Limb (tissue), 2 donors: ENCODE measurements around the gene SLC6A2.
"Not testable (repeated sequence)": the region's sequence is repeated elsewhere in the genome, so short reads cannot be mapped to it uniquely, and the experiment has no call there.

ENCODE experiments used
- DNase-seq, 2 donors: peaks; one replicate each; pipeline ENCODE4 v3.0.0-alpha.2; 2016; ENCODE audit errors: extremely low spot score in 2 of 2

Gene SLC6A2

GRCh38 chr16:55710466-55710865 lies 54.7 kb downstream of the SLC6A2 start:
- DNase-seq = no peak

DNA sequence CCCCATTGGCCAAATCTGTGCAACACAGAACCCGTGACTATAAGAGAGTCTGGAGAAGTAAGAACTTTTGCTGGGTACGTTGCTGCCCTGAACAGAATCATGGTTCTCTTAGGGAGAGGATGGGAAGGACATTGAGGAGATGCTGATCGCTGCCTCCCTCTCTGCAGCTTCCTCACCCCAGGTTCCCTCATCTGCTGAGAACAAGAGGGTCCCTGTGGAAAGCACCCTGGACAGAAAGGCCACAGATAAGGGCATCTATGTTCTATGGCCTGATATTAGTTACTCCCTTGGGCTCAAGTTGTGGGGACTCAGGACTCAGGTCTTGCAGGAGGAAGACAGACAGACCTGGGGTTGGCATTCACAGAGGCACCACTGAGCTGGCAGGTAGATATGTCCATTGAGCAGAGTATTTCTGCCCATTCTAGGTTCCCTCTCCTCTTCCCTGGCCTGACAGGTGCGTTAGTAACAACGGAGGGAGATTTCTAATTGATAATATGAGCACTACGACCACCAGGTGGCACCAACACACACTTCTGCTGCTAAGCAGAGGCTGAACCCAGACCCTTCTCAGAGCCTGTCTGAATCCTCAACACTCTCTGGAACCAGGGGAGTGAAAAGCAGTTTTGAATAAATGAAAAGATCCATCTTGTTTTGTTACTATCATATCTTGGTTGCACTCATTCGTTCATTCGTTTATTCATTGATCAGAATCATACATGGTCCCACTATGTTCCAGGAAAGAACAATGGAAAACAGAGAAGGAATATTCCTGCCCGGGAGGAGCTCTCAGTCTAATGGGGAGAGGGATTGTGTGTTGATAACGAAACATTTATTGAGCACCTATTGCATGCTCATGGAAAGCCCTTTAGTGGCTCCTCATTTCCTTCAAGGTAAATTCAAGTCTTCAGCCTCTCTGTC lies 56.4 kb downstream of the SLC6A2 start:
- DNase-seq = peak; percentile 77 to 80

- no peak for DNase-seq
Observed at GRCh38 chr16:55713103-55713502, 57.3 kb downstream of the SLC6A2 start.

DNA sequence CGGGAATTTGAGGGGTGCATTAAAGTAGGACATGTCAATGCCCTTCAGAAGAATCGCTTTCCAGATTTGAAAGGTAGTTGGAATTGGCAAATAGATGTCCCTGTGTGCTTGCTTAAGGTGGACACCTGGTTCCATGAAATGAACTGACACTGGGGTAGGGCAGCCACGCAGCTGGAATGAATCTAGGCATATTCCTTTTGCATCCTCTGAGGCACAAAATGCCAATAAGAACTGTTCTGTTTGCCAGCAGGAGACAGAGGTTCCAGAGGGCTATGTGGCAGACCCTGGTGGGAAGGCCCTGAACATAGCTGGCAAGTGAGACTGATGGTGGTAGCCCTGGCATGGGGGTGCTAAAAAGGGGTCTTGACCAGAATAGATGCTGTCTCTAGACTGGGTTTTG lies 61.5 kb downstream of the SLC6A2 start:
- DNase-seq = no peak

- no peak for DNase-seq
Observed at GRCh38 chr16:55725055-55725777, 69.4 kb downstream of the SLC6A2 start.

DNA sequence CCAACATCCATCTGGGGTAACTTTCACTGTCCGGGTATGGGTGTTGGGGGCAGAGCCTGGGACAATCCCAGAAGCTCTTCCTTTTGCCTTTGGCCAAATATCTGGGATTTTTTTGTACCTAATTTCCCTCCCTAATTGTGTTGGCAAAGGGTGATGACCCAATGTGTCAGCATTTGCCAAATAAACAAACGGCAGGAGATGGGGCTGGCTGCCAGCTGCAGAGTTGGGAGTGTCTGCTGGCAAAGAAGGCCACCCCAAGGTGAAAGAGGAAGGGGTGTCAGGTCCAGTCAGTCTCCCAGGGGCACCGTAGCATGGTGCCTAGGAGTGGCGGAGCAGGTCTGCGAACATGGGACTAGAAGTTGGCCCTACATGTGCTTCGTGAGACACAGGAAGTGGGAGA lies 73.0 kb downstream of the SLC6A2 start:
- no peak for DNase-seq

DNA sequence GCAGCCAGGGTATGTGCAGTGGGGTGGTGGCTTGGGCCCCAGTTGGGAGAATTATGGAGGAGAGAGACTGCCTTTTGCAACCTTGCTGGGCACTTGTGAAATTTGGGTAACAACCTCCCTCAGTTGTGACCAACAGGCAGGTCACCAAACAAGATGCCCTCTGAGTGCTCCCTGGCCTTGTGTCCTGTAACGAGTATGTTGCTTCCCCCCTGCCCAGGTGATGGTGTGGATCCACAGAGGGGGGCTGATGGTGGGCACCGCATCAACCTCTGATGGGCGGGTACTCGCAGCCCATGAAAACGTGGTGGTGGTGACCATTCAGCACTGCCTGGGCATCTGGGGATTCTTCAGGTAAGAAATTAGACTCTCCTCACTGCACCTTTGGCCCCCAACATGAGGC lies 74.3 kb downstream of the SLC6A2 start:
- DNase-seq = no peak

DNA sequence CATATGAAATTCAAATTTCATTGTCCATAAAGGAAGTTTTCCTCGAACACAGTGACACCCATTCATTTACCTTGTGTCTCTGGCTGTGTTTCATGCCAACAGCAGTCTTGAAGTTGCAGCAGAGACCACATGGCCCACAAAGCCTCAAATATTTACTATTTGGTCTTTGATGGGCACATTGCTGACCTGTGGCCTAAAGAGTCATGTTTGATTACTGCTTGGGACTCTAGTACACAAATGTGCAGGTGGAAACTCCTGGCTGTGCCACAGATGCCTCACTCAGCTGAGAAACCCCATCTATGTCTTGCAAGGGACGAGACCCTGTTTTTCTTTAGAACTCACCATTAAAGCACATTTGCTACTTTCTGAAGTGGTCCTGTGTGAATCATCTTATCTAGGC lies 76.7 kb downstream of the SLC6A2 start:
- DNase-seq = no peak

GRCh38 chr16:55734665-55735064 lies 78.9 kb downstream of the SLC6A2 start:
- no peak for DNase-seq

- no peak for DNase-seq
Observed at GRCh38 chr16:55735120-55735781, 79.5 kb downstream of the SLC6A2 start.

DNA sequence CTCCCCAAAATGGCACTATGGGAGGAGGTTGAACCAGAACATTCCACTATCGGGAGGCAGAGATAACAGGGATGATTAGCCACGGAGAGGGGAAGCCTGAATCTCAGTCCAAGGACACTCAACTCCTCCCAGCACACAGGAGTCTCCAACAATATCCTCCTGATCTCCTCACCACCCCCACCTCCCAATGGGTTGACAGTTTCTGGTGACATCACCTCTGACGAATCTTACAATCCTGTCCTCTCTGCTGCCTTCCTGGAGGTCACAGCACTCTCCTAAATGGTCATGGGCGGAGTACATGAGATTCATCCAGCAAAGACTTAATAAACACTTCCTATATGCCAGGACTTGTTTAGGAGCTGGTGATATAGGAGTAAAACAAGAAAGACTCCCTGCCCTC lies 80.9 kb downstream of the SLC6A2 start:
- no peak for DNase-seq

DNA sequence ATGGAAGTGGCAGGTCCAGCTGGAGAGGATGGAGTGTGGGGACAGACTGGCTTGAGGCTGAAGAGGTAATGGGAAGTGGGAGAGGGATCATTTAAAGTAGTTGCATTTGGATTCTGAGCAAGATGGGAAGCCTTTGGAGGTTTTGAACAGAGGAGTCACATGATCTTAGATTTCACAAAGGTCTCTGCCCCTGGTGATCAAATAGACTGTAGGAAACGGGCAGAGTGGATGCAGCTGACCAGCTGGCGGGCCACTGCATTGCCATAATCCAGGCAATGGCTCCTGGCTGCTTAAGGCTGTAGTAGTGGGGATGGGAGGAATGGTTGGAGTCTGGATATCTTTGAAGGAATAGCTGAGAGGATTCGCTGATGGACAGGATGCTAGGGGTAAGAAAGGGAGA lies 81.5 kb downstream of the SLC6A2 start:
- DNase-seq = no peak

DNA sequence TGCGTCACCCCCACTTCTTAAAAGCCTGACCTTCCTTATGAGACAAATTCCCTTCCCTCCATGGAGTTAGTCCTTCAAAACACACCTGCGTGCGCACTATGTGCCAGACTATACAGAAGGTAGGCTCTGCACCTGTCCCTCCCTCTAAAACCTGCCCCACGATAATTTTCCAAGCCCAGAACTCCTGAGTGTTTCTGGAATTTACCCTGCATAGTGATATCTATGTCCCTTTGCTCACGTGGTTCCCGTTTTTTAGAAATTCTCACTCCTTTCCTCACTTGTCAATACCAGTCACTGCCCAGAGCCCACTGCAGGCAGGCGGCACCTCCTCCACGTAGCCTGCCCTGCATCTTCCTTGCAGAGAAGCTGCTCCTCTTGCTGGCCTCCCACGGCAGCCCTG lies 82.2 kb downstream of the SLC6A2 start:
- DNase-seq = no peak

- no peak for DNase-seq
Observed at GRCh38 chr16:55746081-55746480, 90.3 kb downstream of the SLC6A2 start.

GRCh38 chr16:55747785-55748184 lies 92.0 kb downstream of the SLC6A2 start:
- no peak for DNase-seq

GRCh38 chr16:55752465-55753144 lies 96.8 kb downstream of the SLC6A2 start:
- DNase-seq = not testable (repeated sequence)

GRCh38 chr16:55753145-55753631 lies 97.4 kb downstream of the SLC6A2 start:
- DNase-seq = not testable (repeated sequence)
